ENCODE data around the gene MCF2L2. TPM values are rescaled to one million over a fixed set of nuclear protein-coding genes. Genes with fewer than 3 reads are reported as not detected.

Gene MCF2L2
- total and polyA plus RNA-seq, 9 of the 15 experiments (the other 6 are each of a cell fraction or from before 2014, with no cell fraction given) = 0.56 to 4.2 (median 3.0) TPM

DNA sequence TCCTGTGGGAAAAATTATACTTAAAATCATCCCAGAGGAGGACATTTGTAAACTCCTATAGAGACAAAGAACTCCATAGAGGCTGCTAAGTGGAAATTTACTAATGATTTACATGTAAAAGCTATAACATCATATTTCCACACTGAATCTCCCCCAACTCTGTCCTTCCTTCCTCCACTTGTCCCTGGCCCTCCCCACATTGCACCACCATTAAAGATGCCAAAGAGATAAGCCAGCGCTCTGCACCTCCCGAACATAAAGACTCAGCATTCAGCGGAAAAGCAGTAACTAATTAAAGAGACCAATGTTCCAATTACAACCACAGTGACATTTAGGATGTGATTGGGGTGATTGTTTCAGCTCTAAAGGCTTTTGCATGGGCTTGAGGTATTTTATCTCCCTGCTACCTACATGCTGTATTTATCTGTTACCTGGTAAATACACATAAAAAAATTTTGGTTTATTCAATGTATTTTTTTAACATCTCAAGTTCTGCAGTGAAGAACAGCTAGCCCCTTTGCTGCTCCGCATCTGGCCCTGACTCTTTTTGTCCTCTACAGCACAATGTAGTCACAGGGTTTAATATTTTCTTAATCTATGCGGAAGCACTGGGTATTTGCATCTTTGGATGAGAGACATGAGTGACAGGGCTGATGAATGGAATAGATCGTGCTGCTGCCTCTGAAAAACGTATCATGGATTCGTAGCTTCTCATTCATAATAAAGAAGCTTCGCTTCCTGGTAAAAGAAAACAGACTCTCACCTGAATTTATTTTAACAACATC is 210.7 kb downstream of the MCF2L2 start:
- Histone ChIP-seq H3K9me1 (ENCODE audit: control insufficient read depth, insufficient read depth, low read length) (no peaks in the 10 kb centered on the region), H3K36me3 (ENCODE audit: control insufficient read depth, insufficient read depth, low read length) (no peaks in the 10 kb centered on the region), H4K20me1 (replicated peaks; ENCODE audit: control insufficient read depth, insufficient read depth, low read length) (no peaks in the 10 kb centered on the region), H3K27ac (ENCODE audit: extremely low read depth, low read depth, low read length) (no peak overlapping the region), H2AFZ (ENCODE audit: low read depth, low read length) (no peak overlapping the region), H3K4me3 (no peak overlapping the region), H3K79me2 (ENCODE audit: control insufficient read depth, insufficient read depth, low read length) (no peaks in the 10 kb centered on the region), H3K9me3 (replicated peaks; ENCODE audit: control insufficient read depth, insufficient read depth, low read depth, low read length) (no peaks in the 10 kb centered on the region), H3K4me2 (ENCODE audit: insufficient read depth, low read length) (no peak overlapping the region), H3K27me3 (ENCODE audit: control insufficient read depth in 2 of 2, insufficient read depth in 2 of 2, low read length in 2 of 2) (no peaks in the 10 kb centered on the region), H3K9ac (ENCODE audit: insufficient read depth in 1 of 2, low read depth in 2 of 2, low read length in 2 of 2) (no peak overlapping the region), H3K4me1 (replicated peaks in 1 of 2; ENCODE audit: control insufficient read depth in 2 of 2, insufficient read depth in 2 of 2, low read length in 2 of 2) (peaks cover 0 to 9% of the 10 kb centered on the region in 2 experiments; a peak in 3 of 5 replicates)
- TF ChIP-seq KDM4B (IDR thresholded peaks at IDR 0.05; ENCODE audit: borderline replicate concordance in 2 of 2, low read depth in 1 of 2) = no peak
- peak; percentile 57; the same call in 1 of the 2 replicates for TF ChIP-seq ZNF407 (IDR thresholded peaks at IDR 0.05; ENCODE audit: low read depth)
- TF ChIP-seq, protein P1, sequence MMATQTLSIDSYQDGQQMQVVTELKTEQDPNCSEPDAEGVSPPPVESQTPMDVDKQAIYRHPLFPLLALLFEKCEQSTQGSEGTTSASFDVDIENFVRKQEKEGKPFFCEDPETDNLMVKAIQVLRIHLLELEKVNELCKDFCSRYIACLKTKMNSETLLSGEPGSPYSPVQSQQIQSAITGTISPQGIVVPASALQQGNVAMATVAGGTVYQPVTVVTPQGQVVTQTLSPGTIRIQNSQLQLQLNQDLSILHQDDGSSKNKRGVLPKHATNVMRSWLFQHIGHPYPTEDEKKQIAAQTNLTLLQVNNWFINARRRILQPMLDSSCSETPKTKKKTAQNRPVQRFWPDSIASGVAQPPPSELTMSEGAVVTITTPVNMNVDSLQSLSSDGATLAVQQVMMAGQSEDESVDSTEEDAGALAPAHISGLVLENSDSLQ (IDR thresholded peaks at IDR 0.05) = peak; percentile 50; the same call in 1 of the 2 replicates
- DNase-seq (ENCODE audit: extremely low read depth in 1 of 4, low spot score in 3 of 4) (no peak), FAIRE-seq (no peak), ATAC-seq (no peak)
- in situ Hi-C loops (cut with MboI) = no loop called here
- CTCF ChIA-PET (ENCODE audit: low intra/inter-chr PET ratio) = no interaction called here
- POLR2A ChIA-PET = interaction anchor here (1.9 kb wide), 1 partner anchor 10 kb away, joined by 6 read pairs; no protein-coding TSS in a partner anchor
- 51% methylated on average over 9 of the region's 9 CpGs for WGBS (ENCODE audit: insufficient coverage, low coverage, missing lambda C conversion rate)
- intact Hi-C loops (cut with micrococcal nuclease) = no loop called here
- BruUV-seq (replicated peaks) = no TSS peak
